Measurements from ENCODE around the gene TMEM163.
"Not testable (repeated sequence)": the region's sequence is repeated elsewhere in the genome, so short reads cannot be mapped to it uniquely, and the experiment has no call there.

Gene TMEM163

DNA sequence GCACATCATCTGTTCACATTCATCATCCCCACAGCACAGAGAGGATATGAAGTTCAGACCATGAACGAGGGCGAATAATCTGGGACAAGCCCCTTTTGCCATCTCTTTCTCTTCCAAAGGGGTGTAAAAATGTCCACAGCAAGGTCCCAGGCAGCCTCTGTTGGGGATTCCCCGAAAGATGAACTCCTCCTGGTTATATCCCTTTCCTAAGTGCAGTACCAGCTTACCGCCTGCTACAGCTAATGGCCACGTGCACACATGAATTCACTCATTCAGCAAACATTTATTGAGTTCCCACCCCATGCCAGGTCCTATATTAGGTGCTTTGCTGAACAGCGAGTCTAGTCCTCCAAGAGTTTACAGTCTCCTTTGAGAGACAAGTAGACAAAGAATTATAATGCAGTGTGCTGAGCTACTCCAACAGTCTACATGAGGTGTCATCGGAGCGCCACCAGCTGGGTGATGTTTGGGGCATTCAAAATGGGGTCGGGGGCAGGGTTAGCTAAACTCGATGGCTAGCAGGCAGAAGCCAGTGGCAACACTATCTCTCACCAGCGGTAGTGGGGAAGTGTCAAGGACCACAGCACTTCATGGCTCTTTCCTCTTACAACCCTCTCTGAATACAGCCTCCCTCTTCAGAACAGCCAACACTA, 228.9 kb downstream of the TMEM163 start:
- no peak for DNase-seq (ENCODE audit: low spot score)

DNA sequence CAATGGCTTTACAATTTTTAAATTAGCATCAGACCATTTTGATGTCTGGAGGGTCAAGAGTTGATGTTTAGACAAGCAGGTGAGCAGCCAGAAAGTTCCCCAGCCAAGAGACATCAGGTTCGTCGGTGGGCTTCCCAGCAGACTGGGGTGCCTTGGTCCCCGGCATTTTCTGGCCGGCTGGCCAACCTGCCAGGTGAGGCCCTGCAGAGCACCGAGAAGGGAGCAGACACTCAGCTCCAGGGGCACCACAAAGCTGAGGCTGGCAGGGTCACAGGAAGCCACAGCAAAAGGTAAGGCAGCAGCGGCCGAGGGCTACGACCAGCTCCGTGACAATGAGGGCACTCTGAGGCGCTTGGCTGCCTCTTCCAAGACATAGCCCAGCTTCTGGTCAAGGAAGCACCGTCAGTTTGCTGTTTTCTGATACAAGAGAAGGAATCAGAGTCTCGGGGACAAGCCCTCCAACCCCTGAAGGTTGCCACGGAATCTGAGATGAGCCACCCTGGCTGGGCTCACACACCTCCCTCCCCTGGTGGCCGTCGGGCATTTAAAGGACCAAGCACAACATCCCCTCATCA, 235.9 kb downstream of the TMEM163 start:
- DNase-seq (ENCODE audit: low spot score): no peak

DNA sequence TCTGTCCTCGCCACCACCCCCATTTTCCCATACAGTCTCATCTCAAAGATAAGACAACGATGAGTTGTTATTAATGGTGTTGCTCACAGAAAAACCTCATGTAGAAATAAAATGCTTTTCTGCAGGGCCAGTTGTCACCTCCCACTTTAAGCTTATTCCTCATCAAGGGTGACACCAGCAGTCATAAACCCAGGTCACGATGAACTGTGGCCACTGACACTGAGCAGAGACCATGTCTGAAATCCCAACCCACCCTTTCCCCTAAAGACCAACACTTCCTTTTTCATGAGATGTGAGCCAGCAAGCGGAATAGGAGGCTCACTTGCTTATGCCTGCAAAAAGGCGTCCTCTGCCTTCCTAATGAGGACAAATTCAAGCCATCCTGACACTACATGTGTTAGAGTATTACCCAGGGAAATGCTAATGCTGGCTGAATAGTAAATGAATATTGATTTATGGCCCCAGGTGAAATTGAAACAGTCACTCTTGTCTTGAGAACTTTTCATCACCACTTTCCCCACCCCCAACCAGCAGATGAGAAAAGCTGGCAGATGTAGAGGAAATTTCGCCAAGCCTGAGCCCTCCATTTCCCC, 236.6 kb downstream of the TMEM163 start:
- DNase-seq (ENCODE audit: low spot score): no peak

DNA sequence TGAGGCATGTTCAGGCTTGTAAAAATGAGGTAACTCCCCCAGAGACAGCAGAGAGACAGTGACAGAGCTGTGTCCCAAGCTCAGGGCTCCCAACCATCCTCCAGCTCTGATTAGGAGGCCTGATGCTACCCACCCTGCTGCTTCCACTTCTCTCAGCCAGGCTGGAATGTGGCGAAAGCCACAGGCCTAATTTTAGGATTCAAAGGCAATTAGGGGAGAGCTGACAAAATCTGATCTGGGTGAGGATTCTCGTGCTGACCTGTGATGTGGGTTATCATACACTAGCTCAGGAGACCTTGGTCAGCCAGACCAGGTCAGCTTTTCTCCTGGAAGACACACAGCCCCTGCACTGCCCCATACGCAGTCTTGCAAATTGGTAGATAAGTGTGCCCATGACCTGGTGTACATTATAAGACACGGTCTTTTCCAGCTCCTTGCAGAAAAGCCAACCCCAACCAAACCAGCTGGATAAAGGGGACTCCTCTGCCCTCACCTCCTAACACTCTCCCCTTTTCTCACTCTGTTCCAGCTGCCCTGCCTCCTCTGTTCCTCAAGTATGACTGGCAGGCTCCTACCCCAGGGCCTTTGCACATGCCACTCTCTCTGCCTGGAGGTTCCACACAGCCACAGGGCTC, 239.0 kb downstream of the TMEM163 start:
- DNase-seq (ENCODE audit: low spot score): no peak

DNA sequence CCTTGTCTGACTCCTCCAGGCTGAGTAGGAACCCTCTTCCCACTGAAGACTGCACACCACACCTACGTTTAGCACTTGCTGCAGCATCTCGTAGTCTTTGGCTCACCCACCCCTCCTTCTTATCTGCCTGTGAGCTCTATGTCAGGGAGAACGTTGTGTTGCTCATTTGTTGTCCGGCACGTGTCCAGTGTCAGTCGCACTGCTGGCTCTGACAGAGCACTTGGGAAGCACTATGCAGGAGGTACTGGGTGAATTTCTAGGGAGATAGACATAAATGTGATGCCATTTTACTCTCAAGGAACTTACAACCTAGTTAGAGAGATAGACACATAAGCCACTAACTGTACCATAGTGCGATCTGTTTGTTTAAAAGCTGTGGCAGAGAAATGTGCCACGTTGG, 241.8 kb downstream of the TMEM163 start:
- not testable (repeated sequence) for DNase-seq (ENCODE audit: low spot score)

DNA sequence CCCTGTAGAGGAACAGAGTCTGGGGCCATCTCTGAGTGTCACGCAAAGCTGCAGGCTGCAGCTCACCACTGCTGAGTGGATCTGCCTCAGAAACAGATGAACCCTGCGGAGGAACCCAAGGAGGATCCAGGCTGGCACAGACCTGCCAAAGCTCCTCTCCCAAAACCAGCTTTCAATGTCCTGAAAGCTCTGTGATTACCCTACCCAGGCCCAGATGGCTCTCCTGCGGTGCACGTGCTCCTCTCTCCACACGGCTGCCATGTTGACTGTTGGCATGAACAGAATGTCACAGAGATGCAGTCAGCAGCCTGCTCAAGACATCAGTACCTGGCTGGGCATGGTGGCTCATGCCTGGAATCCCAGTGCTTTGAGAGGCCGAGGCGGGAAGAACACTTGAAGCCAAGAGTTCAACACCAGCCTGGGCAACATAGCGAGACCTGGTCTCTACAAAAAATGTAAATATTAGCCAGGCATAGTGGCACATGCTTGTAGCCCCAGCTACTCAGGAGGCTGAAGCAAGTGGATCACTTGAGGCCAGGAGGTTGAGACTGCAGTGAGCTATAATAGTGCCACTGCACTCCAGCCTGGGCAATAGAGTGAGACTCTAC, 248.1 kb downstream of the TMEM163 start:
- no peak for DNase-seq (ENCODE audit: low spot score)

DNA sequence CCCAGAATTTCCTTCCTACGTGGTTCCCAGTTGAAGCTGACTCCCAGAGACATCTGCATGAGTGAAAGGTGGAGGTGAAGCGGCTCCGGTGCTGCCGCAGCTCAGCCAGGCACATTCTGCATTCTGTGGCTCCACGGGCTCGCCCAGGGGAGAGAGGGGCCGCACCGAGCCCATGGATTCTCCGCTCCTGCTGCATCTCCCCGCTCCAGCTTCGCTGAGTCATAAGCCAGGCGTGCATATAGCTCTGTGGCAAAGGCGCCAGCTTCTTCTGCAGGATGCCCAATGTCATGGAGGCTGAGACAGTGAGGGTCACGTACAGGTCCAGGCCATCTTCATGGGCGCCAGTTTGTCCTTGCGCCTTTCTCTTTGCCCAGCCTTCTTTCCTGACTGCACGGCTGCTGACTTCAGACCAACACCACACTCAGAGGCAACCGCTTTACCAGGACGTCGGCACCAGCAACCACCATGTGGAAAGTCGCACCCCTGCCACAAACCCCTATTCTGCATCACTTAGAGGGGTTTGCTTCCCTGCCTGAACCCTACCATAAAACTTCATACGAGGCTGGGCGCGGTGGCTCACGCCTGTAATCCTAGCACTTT, 249.2 kb downstream of the TMEM163 start:
- no peak for DNase-seq (ENCODE audit: low spot score)

DNA sequence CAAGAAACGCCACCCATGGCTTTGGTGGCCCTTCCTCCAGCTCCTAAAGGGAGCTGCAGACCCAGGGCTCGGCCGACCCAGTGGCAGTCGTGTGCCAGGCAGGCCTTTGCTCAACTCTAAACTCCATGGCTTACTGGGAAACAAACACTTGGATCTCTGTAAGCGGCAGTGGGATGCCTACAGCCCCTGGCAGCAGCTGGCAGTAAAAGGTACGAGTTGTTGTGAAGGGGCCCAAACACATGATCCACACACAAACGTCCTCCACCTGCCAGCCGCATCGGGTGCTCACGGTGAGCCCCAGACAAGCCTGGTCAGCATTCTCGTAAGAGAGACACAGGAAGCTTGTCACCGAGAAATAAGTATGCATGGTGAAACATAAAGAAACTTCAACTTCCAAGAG, 250.0 kb downstream of the TMEM163 start:
- DNase-seq (ENCODE audit: low spot score): no peak

DNA sequence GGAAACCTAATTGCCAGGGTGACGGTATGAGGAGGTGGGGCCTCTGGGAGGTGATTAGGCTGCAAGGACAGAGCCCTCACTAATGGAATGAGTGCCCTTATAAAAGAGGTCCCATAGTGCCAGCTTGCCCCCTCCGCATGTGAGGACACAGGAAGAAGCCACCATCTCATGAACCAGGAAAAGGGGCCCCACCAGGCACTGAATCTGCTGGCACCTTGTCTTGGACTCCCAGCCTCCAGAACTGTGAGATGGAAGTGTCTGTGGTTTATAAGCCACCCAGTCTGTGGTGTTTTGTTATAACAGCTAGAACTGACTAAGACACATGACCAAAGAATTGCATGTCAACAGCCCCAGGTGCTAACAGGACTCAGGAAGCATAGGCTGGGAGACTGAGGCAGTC, 250.6 kb downstream of the TMEM163 start:
- DNase-seq (ENCODE audit: low spot score): no peak

DNA sequence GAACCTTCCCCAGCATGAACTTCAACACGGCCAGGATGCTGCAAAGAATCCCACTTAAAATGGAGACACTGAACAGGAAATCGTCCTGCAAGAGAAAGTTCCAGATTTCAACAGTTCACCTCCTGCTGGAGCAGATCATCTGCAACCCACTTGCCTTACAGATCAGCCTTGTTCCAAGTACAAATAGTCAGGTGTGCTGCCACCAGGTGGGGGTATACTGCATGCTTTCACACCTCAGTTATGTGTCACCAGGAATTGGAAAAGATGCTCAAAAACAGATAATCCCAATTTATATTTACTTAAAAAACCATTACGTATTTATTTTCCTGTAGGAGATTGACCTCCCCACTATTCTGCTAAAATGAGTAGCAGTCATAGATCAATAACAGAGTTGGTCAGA, 252.7 kb downstream of the TMEM163 start:
- no peak for DNase-seq (ENCODE audit: low spot score)

DNA sequence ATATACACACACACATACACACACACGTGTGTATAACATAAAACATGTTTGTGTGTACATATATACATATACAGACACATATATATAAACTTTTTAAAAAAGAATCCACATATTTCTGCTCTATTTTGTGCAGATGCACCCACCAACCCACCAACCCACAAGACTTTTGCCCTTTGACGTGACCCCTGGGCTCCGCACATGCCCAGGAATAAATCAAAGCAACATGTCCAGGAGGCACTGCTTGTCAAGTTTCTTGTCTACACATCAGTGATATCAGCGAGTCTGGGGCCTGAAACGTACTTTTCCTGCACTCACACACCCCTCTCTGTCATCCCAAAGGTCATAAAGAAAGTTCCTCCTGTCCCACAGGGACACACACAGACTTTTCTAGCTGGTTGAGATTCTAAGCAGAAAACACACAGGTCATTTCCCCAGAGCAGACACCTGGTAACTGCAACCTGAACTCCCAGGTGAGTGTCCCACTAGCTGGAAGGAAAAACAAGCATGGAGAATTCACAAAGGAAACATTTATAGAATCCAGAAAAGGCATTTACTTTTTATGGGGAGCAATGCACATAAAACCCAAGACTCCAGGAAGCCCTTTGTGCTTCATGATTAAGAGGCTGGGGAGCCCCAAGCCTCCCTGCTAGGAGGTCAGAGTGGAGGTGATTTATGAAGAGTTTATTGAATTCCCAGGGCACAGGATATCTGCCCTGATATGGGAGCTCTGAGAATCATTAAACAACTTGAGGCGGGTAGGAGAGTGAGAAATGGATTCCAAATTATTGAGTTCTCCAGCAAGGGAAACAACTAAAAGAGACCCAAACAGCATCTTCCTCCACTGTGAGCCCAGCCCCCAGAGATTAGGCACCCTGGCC, 253.3 kb downstream of the TMEM163 start:
- no peak for DNase-seq (ENCODE audit: low spot score)

DNA sequence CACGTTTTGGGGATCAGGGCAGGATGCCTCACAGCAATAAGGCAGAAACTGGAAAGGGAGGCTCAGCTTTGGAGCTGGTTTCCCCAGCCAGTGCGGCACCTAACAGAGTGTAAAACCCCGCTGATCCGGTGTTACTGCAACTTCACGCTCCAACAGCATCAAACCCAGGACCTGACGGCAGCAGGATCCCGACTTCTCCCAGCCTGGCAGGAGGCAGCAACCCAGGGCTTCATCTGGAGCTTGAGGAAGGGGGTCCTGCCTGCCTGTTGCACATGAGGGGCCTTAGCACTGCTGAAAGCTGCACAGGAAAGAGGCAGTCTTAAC, 255.1 kb downstream of the TMEM163 start:
- DNase-seq (ENCODE audit: low spot score): no peak

DNA sequence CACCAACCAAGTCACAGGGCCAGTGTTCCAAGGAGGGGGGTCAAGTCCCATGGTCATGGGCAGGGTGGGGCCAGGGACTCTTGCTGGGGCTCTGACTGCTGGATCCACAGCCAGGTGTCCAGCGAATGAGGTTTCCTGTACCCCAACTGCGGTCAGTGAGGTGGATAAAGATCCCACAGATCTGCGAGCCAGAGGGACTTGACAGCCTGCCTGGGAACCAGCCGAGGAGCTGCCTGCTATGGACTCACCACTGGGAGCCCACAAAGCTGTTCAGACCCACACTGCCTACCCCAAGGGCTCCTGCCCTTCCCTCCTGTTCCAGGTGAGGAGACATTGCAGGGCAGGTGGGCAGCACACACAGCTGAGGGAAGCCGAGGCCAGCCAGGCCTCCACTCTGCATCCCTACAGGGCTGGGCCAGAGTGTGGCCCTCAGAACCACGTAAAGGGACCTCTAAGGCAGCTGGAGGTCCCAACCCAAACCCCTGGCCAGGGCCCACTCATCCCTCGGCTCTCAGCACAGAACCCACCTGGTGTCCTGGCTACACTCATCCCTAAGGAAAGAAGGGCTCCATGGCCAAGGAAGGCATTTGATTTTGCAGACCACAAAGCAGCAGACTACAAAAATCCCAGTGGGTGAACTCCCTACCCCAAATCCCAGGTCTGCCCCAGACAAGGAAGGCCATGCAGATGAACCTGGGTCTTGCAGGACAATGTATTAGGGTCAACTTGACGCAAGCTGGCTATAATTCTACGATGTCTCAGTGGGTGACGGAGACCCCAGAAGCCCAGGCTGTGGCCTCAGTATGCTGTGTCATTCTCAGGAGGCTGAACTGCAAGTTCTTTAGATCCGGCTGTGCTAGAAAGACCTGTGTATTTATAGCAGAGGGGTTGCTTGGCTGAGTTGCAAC, 255.8 kb downstream of the TMEM163 start:
- no peak for DNase-seq (ENCODE audit: low spot score)

DNA sequence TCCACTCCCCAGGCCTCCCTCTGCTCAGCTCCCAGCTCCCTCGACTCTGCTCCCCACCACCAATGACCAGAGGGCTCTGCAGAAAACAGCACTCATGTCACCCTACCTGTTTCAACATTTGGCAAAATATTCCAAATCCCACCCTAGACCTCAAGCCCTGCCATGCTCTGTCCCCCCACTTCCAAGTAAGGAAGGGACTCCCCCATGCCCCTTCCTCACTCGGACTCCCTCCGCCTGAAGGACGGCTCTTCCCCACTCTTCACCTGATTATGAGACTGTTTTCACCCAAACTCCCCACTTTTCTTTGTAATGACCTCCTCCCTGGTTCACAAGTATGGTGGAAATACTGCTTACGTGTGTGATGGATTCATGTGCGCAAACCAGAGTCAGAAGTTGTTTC, 256.5 kb downstream of the TMEM163 start:
- no peak for DNase-seq (ENCODE audit: low spot score)

DNA sequence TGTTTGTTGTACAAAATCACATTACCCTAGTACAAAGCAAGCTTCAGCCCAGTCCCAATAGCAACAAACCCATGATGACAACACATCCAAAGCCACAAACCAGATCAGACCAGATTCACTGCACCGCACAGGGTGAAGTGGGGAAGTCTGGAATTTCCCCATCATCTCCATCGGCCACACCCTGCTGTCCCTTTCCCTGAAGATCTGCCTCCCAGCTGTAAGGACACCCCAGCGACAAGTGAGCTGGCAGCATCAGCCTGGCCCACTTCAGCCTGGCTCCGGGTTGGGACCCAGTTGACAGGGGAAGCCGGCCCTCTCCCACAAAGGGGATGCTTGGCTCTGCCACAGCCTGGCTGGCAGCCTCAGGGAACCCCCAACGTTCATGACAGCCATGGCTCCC, 257.3 kb downstream of the TMEM163 start:
- DNase-seq (ENCODE audit: low spot score): no peak

DNA sequence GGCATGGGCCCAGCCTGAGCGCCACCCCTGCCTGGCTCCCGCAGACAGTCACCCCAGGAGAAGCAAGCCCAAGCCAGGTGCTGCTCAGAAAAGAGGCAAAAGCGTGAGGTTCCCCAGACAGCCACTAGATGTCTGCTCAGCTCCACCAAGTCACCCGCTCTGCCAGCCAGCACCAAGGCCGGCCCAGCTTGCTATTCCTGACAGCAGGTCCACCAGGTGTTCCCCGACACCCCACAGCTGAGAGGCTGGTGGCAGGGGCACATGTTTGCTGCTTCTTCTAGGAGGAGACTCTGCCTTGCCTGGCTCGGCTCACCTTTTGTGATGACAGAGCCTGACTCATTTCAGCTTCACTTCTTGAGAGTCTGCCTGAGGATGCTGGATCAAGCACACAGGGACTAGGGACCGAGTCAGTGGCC, 258.2 kb downstream of the TMEM163 start:
- DNase-seq (ENCODE audit: low spot score): no peak

DNA sequence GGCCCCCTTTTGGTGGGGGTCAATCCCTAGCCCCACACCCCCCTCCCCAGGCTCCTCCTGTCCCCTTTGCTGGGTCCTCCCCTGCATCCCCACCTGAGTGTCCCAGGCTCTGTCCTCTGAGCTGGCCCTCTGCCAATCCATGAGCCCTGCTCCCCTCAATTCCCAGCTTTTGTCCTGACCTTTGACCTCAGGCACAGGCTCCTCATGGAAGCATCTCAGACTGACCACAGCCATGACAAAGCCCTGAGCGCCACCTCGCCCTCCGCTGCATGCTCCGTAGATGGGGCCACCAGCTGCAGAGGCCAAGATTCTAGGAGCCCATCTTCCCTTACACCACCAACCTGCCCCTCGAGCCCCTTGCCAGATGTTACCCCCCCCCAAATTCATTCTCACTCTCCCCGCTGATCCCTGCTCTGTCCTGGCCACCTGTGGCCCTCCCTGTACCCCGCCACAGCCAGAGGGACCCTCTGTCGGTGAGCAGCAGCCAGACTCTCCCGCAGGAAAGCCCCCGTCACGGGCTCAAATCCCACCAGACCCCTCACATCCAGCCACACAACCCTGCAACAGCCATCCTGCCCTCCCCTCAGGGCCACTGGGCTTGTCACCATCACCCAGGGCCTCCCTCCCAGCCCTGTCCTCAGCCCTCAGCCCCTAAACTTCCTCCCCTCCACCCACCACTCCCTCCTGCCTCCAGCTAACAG, 258.9 kb downstream of the TMEM163 start:
- no peak for DNase-seq (ENCODE audit: low spot score)

DNA sequence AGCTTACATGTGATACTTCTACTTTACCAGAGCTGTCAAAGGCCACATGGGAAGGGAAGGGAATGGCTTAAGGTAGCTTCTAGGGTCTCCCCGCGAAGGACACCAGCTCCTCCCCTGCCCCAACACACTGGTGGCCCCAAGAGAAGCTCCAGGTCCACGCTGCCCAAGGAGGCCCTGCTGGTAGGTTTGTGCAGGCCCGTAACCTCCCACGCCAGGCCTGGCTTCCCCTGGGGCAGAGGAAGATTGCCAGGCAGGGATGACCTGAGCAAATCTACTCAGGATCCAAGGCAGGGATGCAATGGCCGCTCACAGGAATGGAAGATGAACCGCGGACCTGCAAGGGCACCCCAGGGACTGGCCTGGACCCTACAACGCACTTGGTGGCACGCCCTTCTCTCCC, 259.9 kb downstream of the TMEM163 start:
- DNase-seq (ENCODE audit: low spot score): no peak

DNA sequence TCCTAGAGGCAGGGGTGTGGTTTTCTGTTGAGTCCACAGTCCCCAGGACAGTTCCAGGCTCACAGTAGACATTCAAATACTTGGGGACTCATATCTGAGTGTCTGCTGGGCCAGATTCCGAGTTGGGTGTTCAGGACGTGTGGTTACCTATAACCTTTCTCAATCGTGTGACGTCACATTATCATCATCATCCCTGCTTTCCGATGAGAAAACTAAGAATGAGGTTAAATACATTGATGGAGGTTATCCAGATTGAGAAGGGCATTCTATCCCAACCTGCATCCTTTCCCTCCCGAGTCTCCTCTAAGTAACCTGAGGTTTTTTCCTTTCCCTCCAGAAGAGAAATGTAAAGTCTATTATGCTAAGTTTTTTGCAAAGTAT, 260.3 kb downstream of the TMEM163 start:
- DNase-seq (ENCODE audit: low spot score): no peak

Measured in hematopoietic multipotent progenitor cell treated with erythropoietin and hydrocortisone succinate and interleukin-3 and kit ligand, for 17 days (in vitro differentiated cells).